ENCODE measurements around the gene COG5. TPM values are rescaled to one million over a fixed set of nuclear protein-coding genes. Genes with fewer than 3 reads are reported as not detected.

Gene COG5
- total RNA-seq, 1 experiment from 2014 or later, result 43.9 TPM

- no peak overlapping the region for H3K4me3 ChIP-seq (ENCODE audit: low read depth, low read length)
- H3K4me1 Mint-ChIP-seq (ENCODE audit: low read depth, unreplicated experiment), result no peaks in the 10 kb centered on the region
- DNase-seq, result no peak
- peaks cover 17% of the 10 kb centered on the region for H3K36me3 Mint-ChIP-seq (ENCODE audit: insufficient read depth, unreplicated experiment)
- H3K27ac Mint-ChIP-seq (ENCODE audit: unreplicated experiment), result no peak overlapping the region
- peaks cover under 1% of the 10 kb centered on the region for H3K9me3 Mint-ChIP-seq (ENCODE audit: unreplicated experiment)
- CTCF ChIA-PET, result no interaction called here
- no peak overlapping the region for H3K4me3 Mint-ChIP-seq (ENCODE audit: unreplicated experiment)
- no peaks in the 10 kb centered on the region for H3K4me1 ChIP-seq
- POLR2A ChIA-PET, result no interaction called here
- H3K36me3 ChIP-seq (ENCODE audit: control insufficient read depth, insufficient read depth, low read length), result peaks cover 1% of the 10 kb centered on the region
- H3K9me3 ChIP-seq, result no peaks in the 10 kb centered on the region; the same call in 1 of the 2 replicates
- intact Hi-C loops (cut with micrococcal nuclease; ENCODE audit: unreplicated experiment), result no loop called here
- no TSS peak for BruUV-seq (replicated peaks)
- no peak for TF ChIP-seq CTCF (IDR thresholded peaks at IDR 0.05; ENCODE audit: insufficient read depth in 1 of 2, low read depth in 1 of 2, low read length in 1 of 2, severe bottlenecking in 1 of 2, unreplicated experiment in 1 of 2)
- no peaks in the 10 kb centered on the region for H3K27me3 ChIP-seq (replicated peaks; ENCODE audit: control insufficient read depth, insufficient read depth, low read length)
- no peaks in the 10 kb centered on the region for H3K27me3 Mint-ChIP-seq (ENCODE audit: insufficient read depth, unreplicated experiment)
Observed at GRCh38 chr7:107209565-107209964, 354.2 kb downstream of the COG5 start.

- Mint-ChIP-seq H3K4me3 (ENCODE audit: unreplicated experiment) (no peak overlapping the region), H3K27me3 (ENCODE audit: insufficient read depth, unreplicated experiment) (no peaks in the 10 kb centered on the region), H3K36me3 (ENCODE audit: insufficient read depth, unreplicated experiment) (peaks cover 19% of the 10 kb centered on the region), H3K9me3 (ENCODE audit: unreplicated experiment) (no peaks in the 10 kb centered on the region), H3K4me1 (ENCODE audit: low read depth, unreplicated experiment) (no peaks in the 10 kb centered on the region), H3K27ac (ENCODE audit: unreplicated experiment) (no peak overlapping the region)
- Histone ChIP-seq H3K36me3 (ENCODE audit: control insufficient read depth, insufficient read depth, low read length) (peaks cover under 1% of the 10 kb centered on the region), H3K27me3 (replicated peaks; ENCODE audit: control insufficient read depth, insufficient read depth, low read length) (no peaks in the 10 kb centered on the region), H3K9me3 (no peaks in the 10 kb centered on the region), H3K4me1 (no peaks in the 10 kb centered on the region), H3K4me3 (ENCODE audit: low read depth, low read length) (no peak overlapping the region)
- no peak for TF ChIP-seq CTCF (IDR thresholded peaks at IDR 0.05; ENCODE audit: insufficient read depth in 1 of 2, low read depth in 1 of 2, low read length in 1 of 2, severe bottlenecking in 1 of 2, unreplicated experiment in 1 of 2)
- ChIA-PET POLR2A (no interaction called here), CTCF (no interaction called here)
- intact Hi-C loops (cut with micrococcal nuclease; ENCODE audit: unreplicated experiment), result no loop called here
- no TSS peak for BruUV-seq (replicated peaks)
- DNase-seq, result no peak
Observed at GRCh38 chr7:107208563-107208962, 355.2 kb downstream of the COG5 start.

- no peak for DNase-seq
- peaks cover 21% of the 10 kb centered on the region for H3K36me3 Mint-ChIP-seq (ENCODE audit: insufficient read depth, unreplicated experiment)
- CTCF ChIA-PET, result no interaction called here
- no TSS peak for BruUV-seq (replicated peaks)
- POLR2A ChIA-PET, result no interaction called here
- no peaks in the 10 kb centered on the region for H3K4me1 ChIP-seq
- TF ChIP-seq CTCF (IDR thresholded peaks at IDR 0.05; ENCODE audit: insufficient read depth in 1 of 2, low read depth in 1 of 2, low read length in 1 of 2, severe bottlenecking in 1 of 2, unreplicated experiment in 1 of 2), result no peak
- no peak overlapping the region for H3K4me3 Mint-ChIP-seq (ENCODE audit: unreplicated experiment)
- H3K9me3 Mint-ChIP-seq (ENCODE audit: unreplicated experiment), result no peaks in the 10 kb centered on the region
- intact Hi-C loops (cut with micrococcal nuclease; ENCODE audit: unreplicated experiment), result no loop called here
- H3K4me3 ChIP-seq (ENCODE audit: low read depth, low read length), result no peak overlapping the region
- no peaks in the 10 kb centered on the region for H3K4me1 Mint-ChIP-seq (ENCODE audit: low read depth, unreplicated experiment)
- no peaks in the 10 kb centered on the region for H3K27me3 ChIP-seq (replicated peaks; ENCODE audit: control insufficient read depth, insufficient read depth, low read length)
- no peaks in the 10 kb centered on the region for H3K27me3 Mint-ChIP-seq (ENCODE audit: insufficient read depth, unreplicated experiment)
- H3K27ac Mint-ChIP-seq (ENCODE audit: unreplicated experiment), result no peak overlapping the region
- no peaks in the 10 kb centered on the region for H3K9me3 ChIP-seq
- no peaks in the 10 kb centered on the region; the same call in 1 of the 2 replicates for H3K36me3 ChIP-seq (ENCODE audit: control insufficient read depth, insufficient read depth, low read length)
Observed at GRCh38 chr7:107208024-107208521, 355.6 kb downstream of the COG5 start.

Measured in Caco-2 (cell line).